ENCODE measurements around the gene DIRAS1. TPM values are rescaled to one million over a fixed set of nuclear protein-coding genes. Genes with fewer than 3 reads are reported as not detected.

The DIRAS1 gene
- total RNA-seq, 1 donor = 14.9 TPM

GRCh38 chr19:2711875-2712205 is 9.3 kb downstream of the DIRAS1 start:
- no peak for DNase-seq (ENCODE audit: low read depth)
- no peak for TF ChIP-seq CTCF (IDR thresholded peaks at IDR 0.05; ENCODE audit: insufficient read depth, low read length)
- no peak overlapping the region for H3K4me3 ChIP-seq (ENCODE audit: low read depth, low read length)

GRCh38 chr19:2711172-2711874 is 9.8 kb downstream of the DIRAS1 start:
- no peak overlapping the region for H3K4me3 ChIP-seq (ENCODE audit: low read depth, low read length)
- peak; percentile 29 for DNase-seq (ENCODE audit: low read depth)
- TF ChIP-seq CTCF (IDR thresholded peaks at IDR 0.05; ENCODE audit: insufficient read depth, low read length) = no peak

- DNase-seq (ENCODE audit: low read depth) = no peak
- no peak overlapping the region for H3K4me3 ChIP-seq (ENCODE audit: low read depth, low read length)
- TF ChIP-seq CTCF (IDR thresholded peaks at IDR 0.05; ENCODE audit: insufficient read depth, low read length) = no peak
These were observed 14.9 kb downstream of the DIRAS1 start for GRCh38 chr19:2706251-2706650.

- no peak for TF ChIP-seq CTCF (IDR thresholded peaks at IDR 0.05; ENCODE audit: insufficient read depth, low read length)
- no peak overlapping the region for H3K4me3 ChIP-seq (ENCODE audit: low read depth, low read length)
- DNase-seq (ENCODE audit: low read depth) = no peak
These were observed 17.4 kb downstream of the DIRAS1 start for GRCh38 chr19:2703691-2704216.

GRCh38 chr19:2703077-2703437 is 18.1 kb downstream of the DIRAS1 start:
- no peak for TF ChIP-seq CTCF (IDR thresholded peaks at IDR 0.05; ENCODE audit: insufficient read depth, low read length)
- no peak for DNase-seq (ENCODE audit: low read depth)
- peak overlapping the region; percentile 54 for H3K4me3 ChIP-seq (ENCODE audit: low read depth, low read length)

GRCh38 chr19:2702170-2703076 is 18.7 kb downstream of the DIRAS1 start, which contains the start of gene GNG7:
GNG7 (minus strand) TSS chr19:2702694; CDS start chr19:2520688, 182,006 bp downstream.
- no peak for TF ChIP-seq CTCF (IDR thresholded peaks at IDR 0.05; ENCODE audit: insufficient read depth, low read length)
- peak; percentile 69 for DNase-seq (ENCODE audit: low read depth)
- H3K4me3 ChIP-seq (ENCODE audit: low read depth, low read length) = peak within 1 kb of the TSS; percentile 65

Measured in fibroblast of the aortic adventitia (primary cell).